Right kidney (tissue), 1 donor: ENCODE results near the gene ZFP3.
"Not testable (repeated sequence)": the region's sequence is repeated elsewhere in the genome, so short reads cannot be mapped to it uniquely, and the experiment has no call there.

ENCODE experiments used
- DNase-seq: peaks from one replicate; pipeline ENCODE4 v3.0.0-alpha.2; 2016

ZFP3 gene

GRCh38 chr17:5138198-5138544, 59.9 kb downstream of the ZFP3 start:
- not testable (repeated sequence) for DNase-seq

DNA sequence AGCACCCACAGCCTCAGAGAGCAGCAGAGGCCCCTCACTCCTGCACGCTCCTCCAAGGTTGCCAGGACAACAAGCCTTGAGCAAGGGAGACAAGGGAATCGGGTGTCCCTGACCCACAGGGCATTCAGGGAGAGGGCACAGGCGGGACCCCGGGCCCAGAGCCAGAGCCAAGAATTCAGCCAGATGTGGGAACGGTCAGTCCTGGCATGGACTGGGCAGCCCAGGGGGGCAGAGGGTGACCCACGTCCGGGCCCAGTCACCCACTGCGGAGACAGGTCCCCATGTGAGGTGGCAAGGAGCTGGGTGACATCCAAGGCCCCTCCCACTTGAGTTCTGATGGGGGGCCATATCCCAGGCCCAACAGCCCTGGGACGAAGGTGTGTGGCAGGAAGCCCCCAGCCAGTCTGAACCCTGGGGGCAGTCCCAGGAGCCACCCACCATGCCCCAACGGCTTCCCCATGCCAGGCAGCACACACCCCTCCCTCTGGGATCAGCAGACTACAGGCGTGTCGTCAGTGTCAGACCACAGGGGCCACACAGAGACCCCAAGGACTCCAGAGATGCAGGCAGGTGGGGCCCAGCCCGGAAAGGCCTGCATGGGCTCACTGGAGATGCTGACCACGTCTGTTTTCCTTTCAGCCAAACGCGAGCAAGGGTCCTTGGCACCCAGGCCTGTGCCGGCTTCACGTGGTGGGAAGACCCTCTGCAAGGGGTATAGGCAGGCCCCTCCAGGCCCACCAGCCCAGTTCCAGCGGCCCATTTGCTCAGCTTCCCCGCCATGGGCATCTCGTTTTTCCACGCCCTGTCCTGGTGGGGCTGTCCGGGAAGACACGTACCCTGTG, 60.6 kb downstream of the ZFP3 start:
- no peak for DNase-seq

GRCh38 chr17:5139458-5139732, 61.1 kb downstream of the ZFP3 start:
- DNase-seq: no peak

GRCh38 chr17:5142877-5143276, 64.6 kb downstream of the ZFP3 start:
- DNase-seq: not testable (repeated sequence)
